ENCODE results near the gene ADPRM. TPM values are rescaled to one million over a fixed set of nuclear protein-coding genes. Genes with fewer than 3 reads are reported as not detected.

The ADPRM gene
- total and polyA plus RNA-seq, 2 donors (not counting 3 experiments of a cell fraction or from before 2014, with no cell fraction given) = 7.4 to 7.6 TPM

- no peaks in the 10 kb centered on the region for H3K27me3 ChIP-seq (ENCODE audit: control insufficient read depth in 2 of 2, insufficient read depth in 2 of 2, low read length in 2 of 2)
- no TSS peak for BruUV-seq (replicated peaks)
- no peak overlapping the region for H3K27ac ChIP-seq (ENCODE audit: insufficient read depth, low read depth, low read length)
- H4K20me1 ChIP-seq (replicated peaks; ENCODE audit: control insufficient read depth, extremely low read depth, insufficient read depth, low read length) = no peaks in the 10 kb centered on the region
- TF ChIP-seq GATA2 (IDR thresholded peaks at IDR 0.05; ENCODE audit: insufficient read depth, insufficient read length, low read depth, low read length) (no peak), EZH2 (IDR thresholded peaks at IDR 0.05; ENCODE audit: borderline replicate concordance, low read depth, low read length, severe bottlenecking) (no peak), JUN (IDR thresholded peaks at IDR 0.05; ENCODE audit: borderline replicate concordance, insufficient read depth, insufficient read length, low read depth) (no peak), CTCF (IDR thresholded peaks at IDR 0.05; ENCODE audit: extremely low read depth in 1 of 2, insufficient read depth in 1 of 2, low read depth in 1 of 2, low read length in 2 of 2) (no peak), FOS (IDR thresholded peaks at IDR 0.05; ENCODE audit: borderline replicate concordance, insufficient read depth, low read length) (no peak), POLR2A (IDR thresholded peaks at IDR 0.05; ENCODE audit: low read depth, low read length) (no peak), POLR2AphosphoS5 (IDR thresholded peaks at IDR 0.05; ENCODE audit: insufficient read depth, low read depth, low read length) (no peak), MAX (IDR thresholded peaks at IDR 0.05; ENCODE audit: insufficient read depth, insufficient read length) (no peak), MYC (IDR thresholded peaks at IDR 0.05; ENCODE audit: low read depth, low read length) (no peak)
- dilution Hi-C loops (cut with MboI; ENCODE audit: extremely low pct_ligation_motif_present, low sequenced_read_pairs) (no loop called here), intact Hi-C loops (cut with micrococcal nuclease) (no loop called here)
- H2AFZ ChIP-seq (ENCODE audit: low read depth, low read length) = no peak overlapping the region
- H3K4me1 ChIP-seq (ENCODE audit: control insufficient read depth, extremely low read depth, insufficient read depth, low read length) = no peaks in the 10 kb centered on the region
- DNase-seq (ENCODE audit: low read depth, low spot score) = no peak
- H3K36me3 ChIP-seq (ENCODE audit: control insufficient read depth in 2 of 2, extremely low read depth in 1 of 2, insufficient read depth in 2 of 2, low read length in 2 of 2) = no peaks in the 10 kb centered on the region
- CTCF ChIA-PET = no interaction called here
- no peaks in the 10 kb centered on the region for H3K9me3 ChIP-seq (replicated peaks; ENCODE audit: control insufficient read depth, insufficient read depth, low read length)
- no peaks in the 10 kb centered on the region for H3K9me1 ChIP-seq (replicated peaks; ENCODE audit: control insufficient read depth, extremely low read depth, insufficient read depth, low read length)
- H3K79me2 ChIP-seq (ENCODE audit: control insufficient read depth, insufficient read depth, low read length) = no peaks in the 10 kb centered on the region
- no peak overlapping the region for H3K9ac ChIP-seq (replicated peaks; ENCODE audit: extremely low read depth, insufficient read depth, low read length)
- POLR2A ChIA-PET = interaction anchor here (0.7 kb wide), 1 partner anchor 420 kb away, joined by 3 read pairs; no protein-coding TSS in a partner anchor
- H3K4me2 ChIP-seq (ENCODE audit: insufficient read depth, low read length) = no peak overlapping the region
- FAIRE-seq = no peak
- H3K4me3 ChIP-seq (replicated peaks in 1 of 3; ENCODE audit: insufficient read depth in 1 of 3, low read depth in 1 of 3, low read length in 3 of 3) = no peak overlapping the region
Observed at GRCh38 chr17:10744501-10745000, 47.2 kb downstream of the ADPRM start.

Measured in endothelial cell of umbilical vein (primary cell).